ENCODE measurements around the gene UGT1A9.

- no peak for TF ChIP-seq POLR2AphosphoS5 (IDR thresholded peaks at IDR 0.05; ENCODE audit: low read depth, low read length)
- no peak for TF ChIP-seq POLR2A (IDR thresholded peaks at IDR 0.05; ENCODE audit: low read depth, low read length)
These were observed 44.2 kb upstream of the UGT1A9 start for GRCh38 chr2:233627331-233628025.
